Activated CD8-positive, alpha-beta memory T cell treated with anti-CD3 and anti-CD28 coated beads, Interleukin-2, amount 10 ng/mL, durations not matched to agents 7 days and 5 days (primary cell): Measurements from ENCODE around the gene AGAP1. TPM values are rescaled to one million over a fixed set of nuclear protein-coding genes. Genes with fewer than 3 reads are reported as not detected.

Experiments
- ATAC-seq: fragments of 150-1000 bp; cut with Tn5 transposase; one replicate; pipeline ENCODE4 v1.10.0; 2021; ENCODE audit warnings: moderate library complexity
- CTCF ChIA-PET: fragments of 350-600 bp; sonication (Branson Sonifier 250); formaldehyde crosslinking; loops from one replicate; lab custom pipeline; 2021; ENCODE audit warnings: antibody characterized with exemption; lab: Charles Lee
- DNase-seq: peaks from one replicate; pipeline ENCODE4 v3.0.0-alpha.2; 2020
- H3K27ac Mint-ChIP-seq: one replicate; pipeline ENCODE4 v1.8.0; 2021; ENCODE audit warnings: mild to moderate bottlenecking, mixed read lengths
- H3K27me3 Mint-ChIP-seq: one replicate; pipeline ENCODE4 v1.8.0; 2021; ENCODE audit warnings: mixed read lengths
- H3K36me3 Mint-ChIP-seq: one replicate; pipeline ENCODE4 v1.8.0; 2021; ENCODE audit warnings: mild to moderate bottlenecking, mixed read lengths
- H3K4me1 Mint-ChIP-seq: one replicate; pipeline ENCODE4 v1.8.0; 2021; ENCODE audit warnings: mixed read lengths
- H3K4me3 Mint-ChIP-seq: one replicate; pipeline ENCODE4 v1.8.0; 2021; ENCODE audit warnings: mild to moderate bottlenecking, moderate library complexity, mixed read lengths
- H3K9me3 Mint-ChIP-seq: one replicate; pipeline ENCODE4 v1.8.0; 2022; ENCODE audit warnings: low read depth, mixed read lengths
- total RNA-seq, 2 experiments: library from RNA; stranded (reverse); gene quantifications; one replicate each; pipeline ENCODE4 v1.2.3, GENCODE V29; 2021

The AGAP1 gene
- total RNA-seq, 2 experiments from 2014 or later = 0.75 to 1.8 TPM

GRCh38 chr2:236168110-236169080 is 674.6 kb downstream of the AGAP1 start, which contains the start of gene GBX2:
TSS of gene GBX2 (minus strand) at chr2:236168386. CDS start at chr2:236167971, 415 bp downstream.
- ATAC-seq = no peak
- Mint-ChIP-seq H3K4me1 (no peaks in the 10 kb centered on the region), H3K36me3 (peaks cover 5% of the 10 kb centered on the region), H3K9me3 (no peaks in the 10 kb centered on the region), H3K27me3 (peaks cover 66% of the 10 kb centered on the region), H3K27ac (peak within 1 kb of the TSS; percentile 73), H3K4me3 (no peak within 1 kb of the TSS)
- CTCF ChIA-PET = interaction anchor here (0.6 kb wide), 1 partner anchor 309 kb away, joined by 3 read pairs; no protein-coding TSS in a partner anchor
- no peak for DNase-seq

- H3K27me3 Mint-ChIP-seq = peaks cover 74% of the 10 kb centered on the region
- H3K36me3 Mint-ChIP-seq = peaks cover 5% of the 10 kb centered on the region
- peak overlapping the region; percentile 22 for H3K4me3 Mint-ChIP-seq
- no peak for DNase-seq
- no peak for ATAC-seq
- H3K4me1 Mint-ChIP-seq = no peaks in the 10 kb centered on the region
- H3K9me3 Mint-ChIP-seq = no peaks in the 10 kb centered on the region
- H3K27ac Mint-ChIP-seq = peak overlapping the region; percentile 73
- CTCF ChIA-PET = interaction anchor here (0.6 to 1.1 kb wide), 3 partner anchors 9 to 308 kb away, joined by 3 read pairs; no protein-coding TSS in a partner anchor
These were observed 675.4 kb downstream of the AGAP1 start for GRCh38 chr2:236169151-236169721.

- Mint-ChIP-seq H3K4me3 (peak overlapping the region; percentile 22), H3K9me3 (no peaks in the 10 kb centered on the region), H3K27ac (peak overlapping the region; percentile 73), H3K27me3 (peaks cover 77% of the 10 kb centered on the region), H3K36me3 (peaks cover 5% of the 10 kb centered on the region), H3K4me1 (no peaks in the 10 kb centered on the region)
- DNase-seq (no peak), ATAC-seq (no peak)
- CTCF ChIA-PET = interaction anchor here (1.1 to 2.0 kb wide), 3 partner anchors 8 to 13 kb away, joined by 3 to 9 read pairs (median 3); no protein-coding TSS in a partner anchor
These were observed 676.1 kb downstream of the AGAP1 start for GRCh38 chr2:236169741-236170589.

- ATAC-seq (no peak), DNase-seq (no peak)
- CTCF ChIA-PET = interaction anchor here (1.1 to 2.0 kb wide), 3 partner anchors 10 to 392 kb away, joined by 3 to 9 read pairs (median 3); no protein-coding TSS in a partner anchor
- no peaks in the 10 kb centered on the region for H3K4me1 Mint-ChIP-seq
- H3K36me3 Mint-ChIP-seq = peaks cover 5% of the 10 kb centered on the region
- H3K9me3 Mint-ChIP-seq = no peaks in the 10 kb centered on the region
- H3K27me3 Mint-ChIP-seq = peaks cover 75% of the 10 kb centered on the region
- H3K4me3 Mint-ChIP-seq = no peak overlapping the region
- peak overlapping the region; percentile 73 for H3K27ac Mint-ChIP-seq
These were observed 676.8 kb downstream of the AGAP1 start for GRCh38 chr2:236170590-236171165.

- Mint-ChIP-seq H3K36me3 (peaks cover 5% of the 10 kb centered on the region), H3K4me1 (no peaks in the 10 kb centered on the region), H3K27ac (no peak overlapping the region), H3K4me3 (no peak overlapping the region), H3K9me3 (no peaks in the 10 kb centered on the region), H3K27me3 (peaks cover 74% of the 10 kb centered on the region)
- ATAC-seq (no peak), DNase-seq (no peak)
- CTCF ChIA-PET = interaction anchor here (1.1 to 2.0 kb wide), 2 partner anchors 9 to 392 kb away, joined by 3 to 9 read pairs; no protein-coding TSS in a partner anchor
These were observed 677.4 kb downstream of the AGAP1 start for GRCh38 chr2:236171181-236171679.

- CTCF ChIA-PET = interaction anchor here (1.1 to 2.0 kb wide), 2 partner anchors 9 to 393 kb away, joined by 3 to 9 read pairs; no protein-coding TSS in a partner anchor
- ATAC-seq (no peak), DNase-seq (no peak)
- Mint-ChIP-seq H3K4me3 (no peak overlapping the region), H3K9me3 (no peaks in the 10 kb centered on the region), H3K4me1 (no peaks in the 10 kb centered on the region), H3K27ac (no peak overlapping the region), H3K27me3 (peaks cover 72% of the 10 kb centered on the region), H3K36me3 (peaks cover 3% of the 10 kb centered on the region)
These were observed 677.9 kb downstream of the AGAP1 start for GRCh38 chr2:236171680-236172254.

- ATAC-seq = no peak
- no peak for DNase-seq
- CTCF ChIA-PET = no interaction called here
- Mint-ChIP-seq H3K9me3 (no peaks in the 10 kb centered on the region), H3K27me3 (peaks cover 70% of the 10 kb centered on the region), H3K36me3 (peaks cover 2% of the 10 kb centered on the region), H3K4me3 (no peak overlapping the region), H3K4me1 (no peaks in the 10 kb centered on the region), H3K27ac (no peak overlapping the region)
These were observed 678.6 kb downstream of the AGAP1 start for GRCh38 chr2:236172255-236173035.

GRCh38 chr2:236173036-236173728 is 679.3 kb downstream of the AGAP1 start:
- ATAC-seq = no peak

GRCh38 chr2:236173729-236174607 is 680.1 kb downstream of the AGAP1 start:
- H3K27ac Mint-ChIP-seq = no peak overlapping the region
- ATAC-seq = no peak

More at GRCh38 chr2:236173036-236173728, 679.3 kb downstream of the AGAP1 start:
- peaks cover 75% of the 10 kb centered on the region for H3K27me3 Mint-ChIP-seq
- H3K36me3 Mint-ChIP-seq = peaks cover 2% of the 10 kb centered on the region
- CTCF ChIA-PET = no interaction called here
- H3K4me1 Mint-ChIP-seq = no peaks in the 10 kb centered on the region
- H3K4me3 Mint-ChIP-seq = no peak overlapping the region
- H3K27ac Mint-ChIP-seq = no peak overlapping the region
- H3K9me3 Mint-ChIP-seq = no peaks in the 10 kb centered on the region
- no peak for DNase-seq

GRCh38 chr2:236175548-236176150 is 681.8 kb downstream of the AGAP1 start:
- peaks cover 75% of the 10 kb centered on the region for H3K27me3 Mint-ChIP-seq
- CTCF ChIA-PET = interaction anchor here (0.8 kb wide), 1 partner anchor 407 kb away, joined by 3 read pairs; no protein-coding TSS in a partner anchor
- H3K36me3 Mint-ChIP-seq = no peaks in the 10 kb centered on the region
- no peak overlapping the region for H3K4me3 Mint-ChIP-seq
- H3K27ac Mint-ChIP-seq = no peak overlapping the region
- H3K4me1 Mint-ChIP-seq = no peaks in the 10 kb centered on the region
- ATAC-seq = no peak
- DNase-seq = no peak
- H3K9me3 Mint-ChIP-seq = no peaks in the 10 kb centered on the region

More at GRCh38 chr2:236173729-236174607, 680.1 kb downstream of the AGAP1 start:
- Mint-ChIP-seq H3K4me1 (no peaks in the 10 kb centered on the region), H3K9me3 (no peaks in the 10 kb centered on the region), H3K27me3 (peaks cover 79% of the 10 kb centered on the region), H3K4me3 (no peak overlapping the region), H3K36me3 (no peaks in the 10 kb centered on the region)
- DNase-seq = no peak
- CTCF ChIA-PET = no interaction called here
